Heart right ventricle (tissue), 16 donors: ENCODE results near the gene PLEKHS1. TPM values are rescaled to one million over a fixed set of nuclear protein-coding genes. Genes with fewer than 3 reads are reported as not detected.

Source experiments
- ATAC-seq, 8 donors: fragments of 200-7000 bp; cut with Tn5 transposase; one replicate each; pipeline ENCODE4 v1.9.1; 2020; ENCODE audit warnings: mild to moderate bottlenecking in 8 of 8, moderate library complexity in 8 of 8, moderate number of reproducible peaks in 1 of 8
- DNase-seq, 2 donors: peaks; one replicate each; pipeline ENCODE4 v3.0.0-alpha.2; 2020
- H3K27ac ChIP-seq, 10 donors: fragments of 200-600 bp; sonication (generic) in 2 of 10; one replicate each; pipeline versions ENCODE4 v1.5.0 to v1.8.0; 2020 to 2022; ENCODE audit warnings: mild to moderate bottlenecking in 3 of 10
- H3K27me3 ChIP-seq, 7 donors: fragments of 200-600 bp; one replicate each; pipeline ENCODE4 v1.8.0; 2021 to 2022; ENCODE audit warnings: mild to moderate bottlenecking in 2 of 7
- H3K36me3 ChIP-seq, 9 donors: fragments of 200-600 bp; sonication (generic) in 1 of 9; one replicate each; pipeline versions ENCODE4 v1.5.0 to v1.8.0; 2020 to 2022; ENCODE audit warnings: mild to moderate bottlenecking in 2 of 9
- H3K4me1 ChIP-seq, 9 donors: fragments of 200-600 bp; sonication (generic) in 1 of 9; one replicate each; pipeline versions ENCODE4 v1.5.0 to v1.8.0; 2020 to 2022; ENCODE audit warnings: mild to moderate bottlenecking in 4 of 9
- H3K4me3 ChIP-seq, 10 donors: fragments of 200-600 bp; sonication (generic) in 2 of 10; one replicate each; pipeline versions ENCODE4 v1.5.0 to v1.8.0; 2020 to 2022; ENCODE audit warnings: mild to moderate bottlenecking in 7 of 10, moderate library complexity in 2 of 10
- H3K9me3 ChIP-seq, 11 donors: fragments of 200-600 bp in 10 of 11; sonication (generic) in 2 of 11; one replicate each; pipeline versions ENCODE4 v1.5.0 to v1.8.0; 2013 to 2022; ENCODE audit warnings: mild to moderate bottlenecking in 2 of 11, control low read depth in 1 of 11, moderate library complexity in 1 of 11
- WGBS, 2 donors: extraction: QIAGEN DNeasy Blood & Tissue Kit; methylation state at CpG; one replicate each; pipeline ENCODE4 v1.1.7; 2013; ENCODE audit warnings: inconsistent platforms in 1 of 2; 5-methylcytosine and 5-hydroxymethylcytosine counted together
- intact Hi-C, 10 donors: fragments of 100-400 bp; cut with DNase I; formaldehyde crosslinking; loops; one replicate each; pipeline versions ENCODE4 v1.11.1 to v1.14.2; 2022
- polyA plus RNA-seq, 2 donors: library from polyadenylated mRNA; stranded (reverse); fragments of 200-250 nt; gene quantifications; one replicate each; pipeline ENCODE4 v1.2.3, GENCODE V29; 2013
- total RNA-seq, 10 donors: library from RNA; stranded (reverse); fragmentation: NEBNext Ultra II Directional in 3 of 10; extraction: Animal tissue kit (Norgen Biotek cat#: 25700) in 3 of 10; gene quantifications; one replicate each; pipeline versions ENCODE4 v1.2.1 to v1.2.4, GENCODE V29; 2021 to 2023
- TF ChIP-seq, protein P1 (sequence below), 9 donors: fragments of 200-600 bp; sonication (generic) in 2 of 9; IDR thresholded peaks; one replicate each; pipeline versions ENCODE4 v1.5.0 to v1.8.0; 2021 to 2022; ENCODE audit warnings: antibody characterized with exemption in 9 of 9, mild to moderate bottlenecking in 5 of 9, moderate library complexity in 1 of 9
- donor health status: Arrhythmogenic right ventricular cardiomyopathy.
- donor health status: ischemic (EF 13 %, LVEDD 7.1; RV severe dilation, severe dysfunction).
- donor health status: healthy with polysubstance abuse.
- donor health status: DM: no; HTN: yes; CAD: no.
- donor health status: DM: no; HTN: no; CAD: no.
- donor health status: ischemic (EF 25% LVEDD 6.9; RV normal size, moderate dysfunction).
- donor health status: ischemic (EF 25% LVEDD 5.7; RV mildly dilated, moderate dysfunction).
- donor health status: healthy.
- donor health status: DM: yes; HTN: yes; CAD: no.
- donor health status: Ischemic cardiomyopathy.
- donor health status: ischemic (EF 35%, LVEDD 5.7; RV mildly dilated, moderate dysfunction).
- donor health status: nonischemic (EF 11% LVEDD 7.7; RV severe dilation, severe dysfunction).
- donor health status: DM: yes; HTN: yes; CAD: no.
- donor health status: PGD.
- donor health status: ischemic (EF 29% LVEDD 5.4; RV normal size, mild dysfunction).
- donor health status: nonischemic (EF 23%, LVEDD 6.1; RV moderate dilation, normal function).

The PLEKHS1 gene
- total and polyA plus RNA-seq, 12 donors, result 0.01 TPM; not detected in 11

DNA sequence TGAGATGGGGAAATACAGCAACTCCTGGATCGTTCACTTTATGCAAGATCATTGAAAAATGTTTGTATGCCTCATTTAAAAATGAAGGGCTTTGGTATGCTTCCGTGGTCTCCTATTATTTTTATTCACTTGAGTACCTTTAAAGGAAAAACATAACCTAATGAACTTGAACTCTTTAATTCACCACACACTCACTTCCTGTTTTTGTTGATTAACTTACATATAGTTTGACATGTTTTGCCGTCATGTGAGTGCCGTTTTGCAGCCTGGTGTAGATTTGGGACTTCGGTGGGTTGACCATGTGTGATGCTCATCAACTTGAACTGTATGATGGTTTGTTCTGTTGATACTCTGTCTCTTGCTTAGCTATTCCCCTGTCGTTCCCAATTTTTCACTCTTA, 42.8 kb upstream of the PLEKHS1 start:
- ATAC-seq, result no peak
- WGBS, 2 donors, result 87 to 88% methylated on average over 6 of the region's 6 CpGs
- intact Hi-C loops, result loop anchor here in 7 of 10 donors (5.0 to 10.0 kb wide), 5 partner anchors 86 to 396 kb away; no protein-coding TSS in a partner anchor

DNA sequence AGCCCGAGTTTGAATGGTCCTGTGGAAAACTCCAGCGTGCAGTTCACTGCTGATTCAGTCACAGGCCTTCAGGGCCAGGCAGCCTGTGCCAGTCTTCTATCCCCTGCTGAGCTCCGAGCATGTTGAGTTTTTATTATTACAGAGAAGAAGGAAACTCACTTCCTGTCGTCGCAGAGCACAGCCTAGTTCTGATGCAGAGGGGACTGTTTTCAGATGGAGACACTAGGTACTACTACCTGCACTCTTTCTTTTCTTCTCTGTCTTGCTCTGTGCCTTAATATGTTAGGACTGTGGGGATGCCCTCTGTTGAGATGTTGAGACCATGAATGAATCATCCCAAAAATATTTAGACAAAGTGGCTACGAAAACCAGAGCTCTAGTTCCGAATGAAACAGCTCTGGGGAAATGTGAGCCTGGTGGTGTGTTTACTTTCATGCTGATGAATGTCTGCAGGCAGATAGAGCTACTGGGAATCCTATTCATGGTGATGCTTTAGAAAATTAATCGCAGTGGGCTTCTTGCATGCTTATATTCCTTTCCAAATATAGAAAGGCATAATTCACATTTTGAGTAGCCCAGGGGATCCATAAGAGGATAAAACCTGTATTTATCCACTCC, 42.2 kb upstream of the PLEKHS1 start:
- intact Hi-C loops, result loop anchor here in 7 of 10 donors (5.0 to 10.0 kb wide), 5 partner anchors 85 to 395 kb away; no protein-coding TSS in a partner anchor
- no peak for DNase-seq
- Histone ChIP-seq H3K9me3 (no peaks in the 10 kb centered on the region), H3K4me3 (no peak overlapping the region), H3K36me3 (peaks cover 0 to 23% (median 0%) of the 10 kb centered on the region in 9 donors), H3K27ac (no peak overlapping the region), H3K27me3 (no peaks in the 10 kb centered on the region), H3K4me1 (peaks cover 0 to 53% (median 25%) of the 10 kb centered on the region in 9 donors)
- TF ChIP-seq, protein P1, sequence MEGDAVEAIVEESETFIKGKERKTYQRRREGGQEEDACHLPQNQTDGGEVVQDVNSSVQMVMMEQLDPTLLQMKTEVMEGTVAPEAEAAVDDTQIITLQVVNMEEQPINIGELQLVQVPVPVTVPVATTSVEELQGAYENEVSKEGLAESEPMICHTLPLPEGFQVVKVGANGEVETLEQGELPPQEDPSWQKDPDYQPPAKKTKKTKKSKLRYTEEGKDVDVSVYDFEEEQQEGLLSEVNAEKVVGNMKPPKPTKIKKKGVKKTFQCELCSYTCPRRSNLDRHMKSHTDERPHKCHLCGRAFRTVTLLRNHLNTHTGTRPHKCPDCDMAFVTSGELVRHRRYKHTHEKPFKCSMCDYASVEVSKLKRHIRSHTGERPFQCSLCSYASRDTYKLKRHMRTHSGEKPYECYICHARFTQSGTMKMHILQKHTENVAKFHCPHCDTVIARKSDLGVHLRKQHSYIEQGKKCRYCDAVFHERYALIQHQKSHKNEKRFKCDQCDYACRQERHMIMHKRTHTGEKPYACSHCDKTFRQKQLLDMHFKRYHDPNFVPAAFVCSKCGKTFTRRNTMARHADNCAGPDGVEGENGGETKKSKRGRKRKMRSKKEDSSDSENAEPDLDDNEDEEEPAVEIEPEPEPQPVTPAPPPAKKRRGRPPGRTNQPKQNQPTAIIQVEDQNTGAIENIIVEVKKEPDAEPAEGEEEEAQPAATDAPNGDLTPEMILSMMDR (IDR thresholded peaks at IDR 0.05), result no peak
- peak in 1 of 8 donors; percentile 20 for ATAC-seq
- whole genome bisulfite sequencing, 2 donors, result 51 to 57% methylated on average over 8 of the region's 8 CpGs

More for the DNA sequence above, 42.8 kb upstream of the PLEKHS1 start:
- Histone ChIP-seq H3K4me1 (peaks cover 0 to 53% (median 25%) of the 10 kb centered on the region in 9 donors), H3K36me3 (peaks cover 0 to 25% (median 0%) of the 10 kb centered on the region in 9 donors), H3K4me3 (no peak overlapping the region), H3K27ac (no peak overlapping the region), H3K27me3 (no peaks in the 10 kb centered on the region), H3K9me3 (no peaks in the 10 kb centered on the region)
- TF ChIP-seq, protein P1 (IDR thresholded peaks at IDR 0.05), result no peak
- no peak for DNase-seq

DNA sequence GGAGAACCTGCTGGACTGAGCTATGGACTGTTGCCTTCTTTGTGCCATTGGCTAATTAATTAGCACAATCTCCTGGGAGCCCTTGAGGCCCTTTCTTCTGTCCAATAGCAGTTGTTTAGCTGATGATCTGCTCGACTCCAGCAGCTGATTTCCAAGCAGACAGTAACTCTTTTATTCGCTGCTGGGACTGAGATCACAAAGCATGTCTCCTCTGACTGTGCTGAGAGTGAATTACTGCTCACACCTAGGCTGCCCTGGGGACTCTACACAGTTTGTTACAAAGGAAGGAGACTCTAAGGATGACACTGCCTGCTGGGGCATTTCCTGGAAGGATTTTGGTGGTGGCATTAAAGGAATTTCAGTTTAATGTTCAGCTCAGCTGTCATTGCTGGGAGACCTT, 40.3 kb upstream of the PLEKHS1 start:
- no peak overlapping the region for H3K27ac ChIP-seq
- DNase-seq (no peak), ATAC-seq (no peak)
- no peaks in the 10 kb centered on the region for H3K9me3 ChIP-seq
- peaks cover 0 to 43% (median 25%) of the 10 kb centered on the region in 9 donors for H3K4me1 ChIP-seq
- intact Hi-C loops, result loop anchor here in 1 of 10 donors (10.0 kb wide), 1 partner anchor 394 kb away; no protein-coding TSS in a partner anchor
- peaks cover 0 to 28% (median 4%) of the 10 kb centered on the region in 9 donors for H3K36me3 ChIP-seq
- TF ChIP-seq, protein P1 (IDR thresholded peaks at IDR 0.05), result no peak
- WGBS, 2 donors, result 52 to 54% methylated on average over 2 of the region's 2 CpGs
- no peaks in the 10 kb centered on the region for H3K27me3 ChIP-seq
- no peak overlapping the region for H3K4me3 ChIP-seq

DNA sequence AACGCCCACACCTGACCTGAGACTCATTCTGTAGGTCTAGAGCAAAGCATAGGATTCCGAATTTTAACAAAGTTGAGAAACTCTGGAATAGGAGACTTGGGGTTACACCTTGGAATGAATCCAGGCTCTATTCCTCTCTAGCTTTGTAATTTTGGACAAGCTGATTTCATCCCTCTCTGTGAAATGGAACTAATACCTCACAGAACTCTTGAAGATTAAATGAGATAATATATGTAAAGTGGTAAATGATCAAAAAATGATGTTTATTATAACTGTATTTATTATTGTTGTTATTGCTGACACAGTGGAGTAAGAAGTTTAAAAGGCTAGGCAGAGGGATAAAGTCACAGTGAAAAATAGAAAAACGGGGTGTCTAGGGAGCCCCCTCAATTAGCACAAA, 39.5 kb upstream of the PLEKHS1 start:
- intact Hi-C loops, result loop anchor here in 1 of 10 donors (10.0 kb wide), 1 partner anchor 393 kb away; no protein-coding TSS in a partner anchor
- no peak for ATAC-seq
- H3K9me3 ChIP-seq, result no peaks in the 10 kb centered on the region
- no peak overlapping the region for H3K4me3 ChIP-seq
- no peak for DNase-seq
- WGBS, 2 donors, result 95 to 96% methylated on average over 3 of the region's 3 CpGs
- H3K36me3 ChIP-seq, result peaks cover 0 to 31% (median 4%) of the 10 kb centered on the region in 9 donors
- H3K27me3 ChIP-seq, result no peaks in the 10 kb centered on the region
- TF ChIP-seq, protein P1 (IDR thresholded peaks at IDR 0.05), result no peak
- H3K27ac ChIP-seq, result no peak overlapping the region
- H3K4me1 ChIP-seq, result peaks cover 0 to 39% (median 25%) of the 10 kb centered on the region in 9 donors
